ENCODE data around the gene CORO1A.

CORO1A gene

GRCh38 chr16:30179195-30179594 is 4.2 kb upstream of the CORO1A start:
- ATAC-seq (ENCODE audit: insufficient read depth, low read depth), result no peak
- no peak for TF ChIP-seq CTCF (IDR thresholded peaks at IDR 0.05; ENCODE audit: borderline replicate concordance, extremely low read depth, low read length, poor library complexity, severe bottlenecking)
- no peak for TF ChIP-seq EZH2 (IDR thresholded peaks at IDR 0.05; ENCODE audit: borderline replicate concordance, low read depth, low read length, severe bottlenecking)

GRCh38 chr16:30179931-30180330 is 3.5 kb upstream of the CORO1A start:
- no peak for ATAC-seq (ENCODE audit: insufficient read depth, low read depth)
- Histone ChIP-seq H4K20me1 (ENCODE audit: insufficient read depth, low read length) (peaks cover 7% of the 10 kb centered on the region), H3K9ac (ENCODE audit: low read depth, low read length) (no peak overlapping the region), H3K9me3 (ENCODE audit: insufficient read depth, low read length, severe bottlenecking) (no peaks in the 10 kb centered on the region), H3K36me3 (ENCODE audit: insufficient read depth, low read length) (peaks cover 9% of the 10 kb centered on the region; the same call in 1 of the 2 replicates), H2AFZ (ENCODE audit: low read depth, low read length) (no peak overlapping the region), H3K79me2 (ENCODE audit: insufficient read depth, low read length) (peaks cover 15% of the 10 kb centered on the region), H3K4me3 (ENCODE audit: low read depth in 1 of 2, low read length in 2 of 2) (no peak overlapping the region), H3K4me2 (ENCODE audit: insufficient read depth, low read length) (no peak overlapping the region), H3K27ac (ENCODE audit: low read length) (no peak overlapping the region), H3K27me3 (ENCODE audit: insufficient read depth, low read length, poor library complexity) (no peaks in the 10 kb centered on the region), H3K4me1 (ENCODE audit: insufficient read depth, low read length) (peaks cover 16% of the 10 kb centered on the region)
- TF ChIP-seq CTCF (IDR thresholded peaks at IDR 0.05; ENCODE audit: borderline replicate concordance, extremely low read depth, low read length, poor library complexity, severe bottlenecking) (no peak), EZH2 (IDR thresholded peaks at IDR 0.05; ENCODE audit: borderline replicate concordance, low read depth, low read length, severe bottlenecking) (no peak)
- no peak for DNase-seq

More at GRCh38 chr16:30179195-30179594, 4.2 kb upstream of the CORO1A start:
- Histone ChIP-seq H3K36me3 (ENCODE audit: insufficient read depth, low read length) (peaks cover 2% of the 10 kb centered on the region; the same call in 1 of the 2 replicates), H3K27ac (ENCODE audit: low read length) (no peak overlapping the region), H3K4me1 (ENCODE audit: insufficient read depth, low read length) (peaks cover 8% of the 10 kb centered on the region), H3K27me3 (ENCODE audit: insufficient read depth, low read length, poor library complexity) (no peaks in the 10 kb centered on the region), H3K9me3 (ENCODE audit: insufficient read depth, low read length, severe bottlenecking) (no peaks in the 10 kb centered on the region), H3K9ac (ENCODE audit: low read depth, low read length) (no peak overlapping the region), H3K4me2 (ENCODE audit: insufficient read depth, low read length) (no peak overlapping the region), H4K20me1 (ENCODE audit: insufficient read depth, low read length) (peaks cover 3% of the 10 kb centered on the region), H2AFZ (ENCODE audit: low read depth, low read length) (no peak overlapping the region), H3K4me3 (ENCODE audit: low read depth in 1 of 2, low read length in 2 of 2) (no peak overlapping the region), H3K79me2 (ENCODE audit: insufficient read depth, low read length) (peaks cover 8% of the 10 kb centered on the region)
- no peak for DNase-seq

- H2AFZ ChIP-seq (ENCODE audit: low read depth, low read length), result no peak overlapping the region
- no peaks in the 10 kb centered on the region for H3K27me3 ChIP-seq (ENCODE audit: insufficient read depth, low read length, poor library complexity)
- peaks cover 24% of the 10 kb centered on the region for H3K4me1 ChIP-seq (ENCODE audit: insufficient read depth, low read length)
- no peak overlapping the region for H3K4me3 ChIP-seq (ENCODE audit: low read depth in 1 of 2, low read length in 2 of 2)
- TF ChIP-seq EZH2 (IDR thresholded peaks at IDR 0.05; ENCODE audit: borderline replicate concordance, low read depth, low read length, severe bottlenecking) (no peak), CTCF (IDR thresholded peaks at IDR 0.05; ENCODE audit: borderline replicate concordance, extremely low read depth, low read length, poor library complexity, severe bottlenecking) (no peak)
- DNase-seq, result no peak
- no peak overlapping the region for H3K27ac ChIP-seq (ENCODE audit: low read length)
- H3K36me3 ChIP-seq (ENCODE audit: insufficient read depth, low read length), result peaks cover 16% of the 10 kb centered on the region
- H3K79me2 ChIP-seq (ENCODE audit: insufficient read depth, low read length), result peaks cover 24% of the 10 kb centered on the region
- H4K20me1 ChIP-seq (ENCODE audit: insufficient read depth, low read length), result peaks cover 7% of the 10 kb centered on the region
- ATAC-seq (ENCODE audit: insufficient read depth, low read depth), result no peak
- H3K4me2 ChIP-seq (ENCODE audit: insufficient read depth, low read length), result no peak overlapping the region
- no peak overlapping the region for H3K9ac ChIP-seq (ENCODE audit: low read depth, low read length)
- no peaks in the 10 kb centered on the region for H3K9me3 ChIP-seq (ENCODE audit: insufficient read depth, low read length, severe bottlenecking)
These were observed 2.7 kb upstream of the CORO1A start for GRCh38 chr16:30180741-30181140.
